ENCODE data around the gene UNC93A.
"Not testable (repeated sequence)": the region's sequence is repeated elsewhere in the genome, so short reads cannot be mapped to it uniquely, and the experiment has no call there.

Gene UNC93A

GRCh38 chr6:167285077-167285770, 5.9 kb upstream of the UNC93A start:
- TF ChIP-seq CTCF (conservative IDR thresholded peaks at IDR 0.05; ENCODE audit: low read depth, low read length), result no peak
- H3K4me3 ChIP-seq (ENCODE audit: low read length), result no peak overlapping the region
- no peak for DNase-seq (ENCODE audit: low read depth)

GRCh38 chr6:167287513-167288048, 3.5 kb upstream of the UNC93A start:
- no peak overlapping the region for H3K4me3 ChIP-seq (ENCODE audit: low read length)
- no peak for DNase-seq (ENCODE audit: low read depth)
- no peak for TF ChIP-seq CTCF (conservative IDR thresholded peaks at IDR 0.05; ENCODE audit: low read depth, low read length)

- peak; percentile 41 for TF ChIP-seq CTCF (conservative IDR thresholded peaks at IDR 0.05; ENCODE audit: low read depth, low read length)
Measured at GRCh38 chr6:167288591-167289225, 2.4 kb upstream of the UNC93A start.

GRCh38 chr6:167289291-167289690, 1.8 kb upstream of the UNC93A start:
- not testable (repeated sequence) for H3K4me3 ChIP-seq (ENCODE audit: low read length); DNase-seq (ENCODE audit: low read depth)

More at GRCh38 chr6:167288591-167289225, 2.4 kb upstream of the UNC93A start:
- DNase-seq (ENCODE audit: low read depth); H3K4me3 ChIP-seq (ENCODE audit: low read length): not testable (repeated sequence)

- no peak for DNase-seq (ENCODE audit: low read depth)
- TF ChIP-seq CTCF (conservative IDR thresholded peaks at IDR 0.05; ENCODE audit: low read depth, low read length), result no peak
- no peak overlapping the region for H3K4me3 ChIP-seq (ENCODE audit: low read length)
Measured at GRCh38 chr6:167291623-167292300, 647 bp downstream of the UNC93A start.

GRCh38 chr6:167292301-167293087, 1.4 kb downstream of the UNC93A start:
- DNase-seq (ENCODE audit: low read depth), result no peak
- TF ChIP-seq CTCF (conservative IDR thresholded peaks at IDR 0.05; ENCODE audit: low read depth, low read length), result no peak
- no peak overlapping the region for H3K4me3 ChIP-seq (ENCODE audit: low read length)

- no peak overlapping the region for H3K4me3 ChIP-seq (ENCODE audit: low read length)
- no peak for DNase-seq (ENCODE audit: low read depth)
- no peak for TF ChIP-seq CTCF (conservative IDR thresholded peaks at IDR 0.05; ENCODE audit: low read depth, low read length)
Measured at GRCh38 chr6:167293088-167293589, 2.0 kb downstream of the UNC93A start.
